ENCODE results near the gene SCTR.

SCTR gene

DNA sequence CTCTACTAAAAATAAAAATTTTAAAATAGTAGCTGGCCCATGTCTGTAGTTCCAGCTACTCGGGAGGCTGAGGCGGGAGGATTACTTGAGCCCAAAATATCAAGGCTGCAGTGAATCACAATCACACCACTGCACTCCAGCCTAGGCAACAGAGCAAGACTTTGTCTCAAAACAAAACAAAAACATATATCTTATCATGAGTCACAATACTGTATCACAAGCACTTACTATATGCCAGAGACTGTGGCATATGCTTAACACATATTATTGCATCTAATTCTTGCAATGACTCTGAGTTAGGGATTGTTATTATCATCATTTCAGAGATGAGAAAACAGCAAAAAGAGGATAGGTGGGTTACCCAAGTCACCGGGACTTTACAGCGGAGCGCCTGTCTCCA, 122.2 kb downstream of the SCTR start:
- DNase-seq: no peak

DNA sequence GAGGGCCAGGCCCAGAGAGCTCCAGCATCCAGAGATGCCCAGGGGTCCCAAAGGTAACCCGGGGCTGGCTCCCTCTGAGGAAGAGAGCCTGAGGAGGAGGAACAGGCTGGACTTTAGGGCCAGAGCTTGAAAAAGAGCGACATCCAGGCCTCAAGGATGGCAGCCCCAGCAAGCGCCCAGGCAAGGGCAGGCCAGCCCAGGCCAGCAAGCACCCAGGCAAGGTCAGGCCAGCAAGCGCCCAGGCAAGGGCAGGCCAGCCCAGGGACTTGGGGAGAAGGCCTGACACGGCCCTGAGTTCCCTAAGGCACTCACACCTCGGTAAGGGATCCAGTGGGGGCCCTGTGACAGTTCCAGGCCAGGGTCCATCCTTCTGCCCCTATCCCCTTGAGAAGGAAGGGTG, 127.1 kb downstream of the SCTR start:
- DNase-seq: no peak

DNA sequence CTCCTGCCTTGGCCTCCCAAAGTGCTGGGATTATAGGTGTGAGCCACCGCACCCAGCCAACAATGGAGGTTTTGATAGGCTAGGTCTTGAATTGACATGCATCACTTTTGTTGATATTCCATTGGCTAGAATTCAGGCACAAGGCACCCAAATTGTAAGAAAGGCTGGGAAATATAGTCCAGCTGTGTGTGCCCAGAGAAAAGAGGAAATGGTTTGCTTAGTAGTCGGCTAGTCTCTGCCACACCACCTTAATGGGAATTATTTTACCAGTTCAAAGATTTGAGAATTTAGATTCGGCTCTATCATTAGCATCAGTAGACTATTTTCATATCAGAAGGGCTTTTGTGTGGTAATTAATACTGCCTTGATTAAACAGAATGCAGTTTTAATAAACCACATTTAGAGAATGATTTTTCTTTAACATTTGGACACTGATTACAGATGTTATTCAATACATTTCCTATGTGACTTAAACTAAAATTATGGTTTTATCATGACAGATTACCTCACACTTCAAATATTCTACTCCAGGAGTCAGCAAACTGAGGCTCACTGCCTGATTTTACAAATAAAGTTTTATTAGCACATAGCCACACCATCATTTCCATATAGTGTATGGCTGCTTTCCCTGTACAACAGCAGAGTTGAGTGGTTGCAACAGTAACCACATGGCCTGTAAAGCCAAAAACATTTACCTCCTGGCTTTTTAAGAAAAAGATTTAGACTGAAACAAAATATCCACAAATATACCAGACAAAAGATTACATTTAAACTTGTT, 130.1 kb downstream of the SCTR start:
- DNase-seq: no peak
